KMS-11 (cell line): ENCODE results near the gene NDUFA7.
"Not testable (repeated sequence)": the region's sequence is repeated elsewhere in the genome, so short reads cannot be mapped to it uniquely, and the experiment has no call there.

Source experiments
- H2AFZ ChIP-seq: fragments of 200-600 bp; sonication (generic); 2 replicates; pipeline ENCODE4 v1.6.1; 2016; ENCODE audit warnings: antibody characterized with exemption, mixed run types, low read depth
- H3K27ac ChIP-seq: fragments of 200-600 bp; sonication (generic); 2 replicates; pipeline ENCODE4 v1.6.1; 2016; ENCODE audit warnings: mild to moderate bottlenecking, mixed run types
- H3K27me3 ChIP-seq: fragments of 200-600 bp; sonication (generic); 2 replicates; pipeline ENCODE4 v1.6.1; 2017; ENCODE audit warnings: mild to moderate bottlenecking, low read depth, mixed run types, moderate library complexity; ENCODE audit not compliant: insufficient read depth
- H3K36me3 ChIP-seq: fragments of 200-600 bp; sonication (generic); 2 replicates; pipeline ENCODE4 v1.6.1; 2017; ENCODE audit warnings: mild to moderate bottlenecking, mixed run types; ENCODE audit not compliant: insufficient read depth
- H3K4me1 ChIP-seq: fragments of 200-600 bp; sonication (generic); 2 replicates; pipeline ENCODE4 v1.6.1; 2016; ENCODE audit warnings: mild to moderate bottlenecking, low read depth, mixed run types; ENCODE audit not compliant: poor library complexity, severe bottlenecking
- H3K4me2 ChIP-seq: fragments of 200-600 bp; sonication (generic); 2 replicates; pipeline ENCODE4 v1.7.0; 2016; ENCODE audit warnings: mild to moderate bottlenecking, mixed run types
- H3K4me3 ChIP-seq: fragments of 200-600 bp; sonication (generic); IDR thresholded peaks from 2 replicates; pipeline ENCODE4 v1.6.1; 2017; ENCODE audit warnings: low read depth, low read length, mixed read lengths; ENCODE audit not compliant: insufficient read depth
- H3K79me2 ChIP-seq: fragments of 200-600 bp; sonication (generic); 2 replicates; pipeline ENCODE4 v1.6.1; 2016; ENCODE audit warnings: low read depth, mixed run types; ENCODE audit not compliant: insufficient read depth
- H3K9ac ChIP-seq: fragments of 200-600 bp; sonication (generic); 2 replicates; pipeline ENCODE4 v1.6.1; 2016; ENCODE audit warnings: mild to moderate bottlenecking, mixed run types
- H4K20me1 ChIP-seq: fragments of 200-600 bp; sonication (generic); 2 replicates; pipeline ENCODE4 v1.6.1; 2016; ENCODE audit warnings: mild to moderate bottlenecking, mixed run types; ENCODE audit not compliant: insufficient read depth
- TF ChIP-seq, protein P1 (sequence below): fragments of 200-600 bp; sonication (generic); conservative IDR thresholded peaks from 2 replicates; pipeline ENCODE4 v1.6.1; 2017; ENCODE audit warnings: low read depth, mild to moderate bottlenecking, antibody characterized with exemption, low read length, moderate library complexity, mixed read lengths

Gene NDUFA7

DNA sequence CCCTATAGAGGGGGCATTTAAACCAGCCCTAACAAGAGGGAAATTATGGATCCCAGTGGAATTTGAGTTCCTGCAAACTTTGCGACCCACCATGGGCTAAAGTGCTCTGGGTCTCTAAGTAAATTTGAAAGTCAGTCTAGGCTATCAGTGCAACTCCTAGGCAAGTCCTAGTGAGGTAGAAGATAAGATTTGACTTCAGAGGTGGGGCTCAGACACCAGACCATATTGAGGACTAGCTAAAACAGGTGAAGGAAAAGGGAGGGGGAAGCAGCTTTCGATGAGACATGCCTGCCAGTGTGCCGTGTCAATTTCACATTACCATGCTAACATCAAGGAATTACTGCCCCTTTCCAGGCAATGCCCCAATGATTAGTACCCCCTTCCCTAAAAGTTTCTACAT, 51.5 kb downstream of the NDUFA7 start:
- H3K4me3 ChIP-seq, result no peak overlapping the region

DNA sequence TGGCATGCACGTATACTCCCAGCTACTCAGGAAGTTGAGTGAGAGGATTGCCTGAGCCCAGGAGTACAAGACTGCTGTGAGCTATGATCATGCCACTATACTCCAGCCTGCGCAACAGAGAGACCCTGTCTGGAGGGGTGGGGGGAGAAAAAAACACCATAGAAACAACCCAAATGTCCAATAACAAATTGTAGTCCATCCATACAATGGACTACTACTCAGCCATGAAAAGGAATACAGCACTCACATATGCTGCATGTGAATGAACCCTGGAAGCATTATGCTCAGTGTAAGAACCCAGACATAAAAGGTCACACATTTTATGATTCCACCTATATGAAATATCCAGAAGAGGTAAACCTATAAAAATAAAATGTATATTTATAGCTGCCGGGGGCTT, 55.3 kb downstream of the NDUFA7 start:
- peaks cover 23% of the 10 kb centered on the region for H3K4me1 ChIP-seq
- H3K36me3 ChIP-seq, result no peaks in the 10 kb centered on the region

More for the DNA sequence above, 51.5 kb downstream of the NDUFA7 start:
- Histone ChIP-seq H3K4me2 (peak overlapping the region; percentile 95), H3K9ac (no peak overlapping the region), H3K79me2 (no peaks in the 10 kb centered on the region), H3K36me3 (no peaks in the 10 kb centered on the region), H2AFZ (no peak overlapping the region), H4K20me1 (no peaks in the 10 kb centered on the region), H3K27ac (no peak overlapping the region), H3K27me3 (peaks cover 4% of the 10 kb centered on the region; the same call in 1 of the 2 replicates), H3K4me1 (peaks cover 23% of the 10 kb centered on the region)
- TF ChIP-seq, protein P1, sequence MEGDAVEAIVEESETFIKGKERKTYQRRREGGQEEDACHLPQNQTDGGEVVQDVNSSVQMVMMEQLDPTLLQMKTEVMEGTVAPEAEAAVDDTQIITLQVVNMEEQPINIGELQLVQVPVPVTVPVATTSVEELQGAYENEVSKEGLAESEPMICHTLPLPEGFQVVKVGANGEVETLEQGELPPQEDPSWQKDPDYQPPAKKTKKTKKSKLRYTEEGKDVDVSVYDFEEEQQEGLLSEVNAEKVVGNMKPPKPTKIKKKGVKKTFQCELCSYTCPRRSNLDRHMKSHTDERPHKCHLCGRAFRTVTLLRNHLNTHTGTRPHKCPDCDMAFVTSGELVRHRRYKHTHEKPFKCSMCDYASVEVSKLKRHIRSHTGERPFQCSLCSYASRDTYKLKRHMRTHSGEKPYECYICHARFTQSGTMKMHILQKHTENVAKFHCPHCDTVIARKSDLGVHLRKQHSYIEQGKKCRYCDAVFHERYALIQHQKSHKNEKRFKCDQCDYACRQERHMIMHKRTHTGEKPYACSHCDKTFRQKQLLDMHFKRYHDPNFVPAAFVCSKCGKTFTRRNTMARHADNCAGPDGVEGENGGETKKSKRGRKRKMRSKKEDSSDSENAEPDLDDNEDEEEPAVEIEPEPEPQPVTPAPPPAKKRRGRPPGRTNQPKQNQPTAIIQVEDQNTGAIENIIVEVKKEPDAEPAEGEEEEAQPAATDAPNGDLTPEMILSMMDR, result no peak

DNA sequence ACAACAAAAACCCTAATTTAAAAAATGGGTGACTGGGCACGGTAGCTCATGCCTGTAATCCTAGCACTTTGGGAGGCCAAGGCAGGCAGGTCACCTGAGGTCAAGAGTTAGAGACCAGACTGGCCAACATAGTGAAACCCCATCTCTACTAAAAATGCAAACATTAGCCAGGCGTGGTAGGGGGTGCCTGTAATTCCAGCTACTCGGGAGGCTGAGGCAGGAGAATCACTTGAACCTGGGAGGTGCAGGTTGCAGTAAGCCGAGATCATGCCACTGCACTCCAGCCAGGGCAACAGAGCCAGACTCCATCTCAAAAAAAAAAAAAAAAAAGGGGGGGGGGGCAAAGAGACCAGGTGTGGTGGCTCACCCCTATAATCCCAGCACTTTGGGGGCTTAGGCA, 56.9 kb downstream of the NDUFA7 start:
- H3K9ac ChIP-seq, H3K4me3 ChIP-seq, H2AFZ ChIP-seq, H3K27ac ChIP-seq, H3K27me3 ChIP-seq, H4K20me1 ChIP-seq, H3K79me2 ChIP-seq, H3K36me3 ChIP-seq, H3K4me2 ChIP-seq: not testable (repeated sequence)
- peaks cover 12% of the 10 kb centered on the region for H3K4me1 ChIP-seq

More for the DNA sequence above, 55.3 kb downstream of the NDUFA7 start:
- Histone ChIP-seq H2AFZ (no peak overlapping the region), H4K20me1 (no peaks in the 10 kb centered on the region), H3K79me2 (no peaks in the 10 kb centered on the region), H3K9ac (no peak overlapping the region), H3K4me3 (no peak overlapping the region), H3K27me3 (peaks cover 6% of the 10 kb centered on the region; the same call in 1 of the 2 replicates), H3K27ac (no peak overlapping the region), H3K4me2 (no peak overlapping the region)
- TF ChIP-seq, protein P1, result no peak

DNA sequence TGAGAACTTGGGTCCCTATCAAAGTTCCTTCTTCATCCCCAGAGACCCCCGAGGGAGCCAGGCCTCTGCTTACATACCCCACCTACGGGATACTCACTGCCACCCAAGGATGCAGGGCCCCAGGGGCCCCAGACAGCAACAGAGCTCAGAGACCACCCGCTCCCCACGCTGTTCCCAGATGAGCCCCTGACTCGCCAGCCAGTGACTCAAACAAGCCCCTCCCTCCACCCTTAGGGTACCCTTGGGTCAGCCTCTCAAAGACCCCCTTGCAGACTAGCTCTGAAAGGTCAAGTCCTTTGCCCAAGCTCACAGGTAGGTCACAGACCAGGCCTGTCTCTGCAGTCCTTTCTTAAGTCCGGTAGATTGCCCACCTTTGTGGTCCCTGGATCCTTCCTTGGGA, 58.7 kb downstream of the NDUFA7 start:
- TF ChIP-seq, protein P1, result no peak

DNA sequence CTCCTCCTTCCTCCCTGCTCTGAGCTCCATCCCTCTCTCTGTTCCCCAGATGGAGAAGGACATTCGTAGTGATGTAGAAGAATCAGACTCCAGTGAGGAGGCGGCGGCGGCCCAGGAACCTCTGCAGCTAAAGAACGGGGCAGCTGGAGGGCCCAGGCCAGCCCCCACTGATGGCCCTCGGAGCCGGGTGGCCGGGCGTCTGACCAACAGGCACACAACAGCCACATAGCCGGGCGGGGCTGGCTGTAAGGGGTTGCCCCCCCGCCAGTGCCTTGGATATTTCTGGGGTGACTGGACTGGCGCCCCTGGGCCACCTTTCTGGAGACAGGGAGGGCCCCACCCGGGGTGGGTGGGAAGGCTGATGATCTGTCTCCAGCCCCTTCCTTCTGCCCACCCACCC, 59.3 kb downstream of the NDUFA7 start:
- Histone ChIP-seq H3K27ac (no peak overlapping the region), H3K79me2 (no peaks in the 10 kb centered on the region)

More for the DNA sequence above, 58.7 kb downstream of the NDUFA7 start:
- no peak overlapping the region for H3K4me2 ChIP-seq
- peaks cover 2% of the 10 kb centered on the region for H3K4me1 ChIP-seq
- H2AFZ ChIP-seq, result no peak overlapping the region
- no peaks in the 10 kb centered on the region for H3K79me2 ChIP-seq
- H3K36me3 ChIP-seq, result no peaks in the 10 kb centered on the region
- no peak overlapping the region for H3K9ac ChIP-seq
- 0 out of 2 replicates have a peak, but pooled peaks cover 2% of the 10 kb centered on the region for H3K27me3 ChIP-seq
- H3K27ac ChIP-seq, result no peak overlapping the region
- no peaks in the 10 kb centered on the region for H4K20me1 ChIP-seq
- no peak overlapping the region for H3K4me3 ChIP-seq

More for the DNA sequence above, 59.3 kb downstream of the NDUFA7 start:
- Histone ChIP-seq H3K4me2 (no peak overlapping the region), H4K20me1 (no peaks in the 10 kb centered on the region), H3K36me3 (no peaks in the 10 kb centered on the region), H3K4me3 (no peak overlapping the region), H3K27me3 (0 out of 2 replicates have a peak, but pooled peaks cover 2% of the 10 kb centered on the region), H3K9ac (no peak overlapping the region), H2AFZ (no peak overlapping the region), H3K4me1 (no peaks in the 10 kb centered on the region)
- TF ChIP-seq, protein P1, result no peak
